SK-N-DZ (cell line): ENCODE data around the gene MED1. TPM values are rescaled to one million over a fixed set of nuclear protein-coding genes. Genes with fewer than 3 reads are reported as not detected.
A peak's percentile ranks its signal among the peaks of the same experiment; 100 is the strongest.
"Not testable (repeated sequence)": the region's sequence is repeated elsewhere in the genome, so short reads cannot be mapped to it uniquely, and the experiment has no call there.

Source experiments
- DNase-seq: peaks from one replicate; pipeline ENCODE4 v3.0.0-alpha.2; 2015; ENCODE audit warnings: low spot score
- polyA plus RNA-seq, 2 experiments: library from polyadenylated mRNA; depleted of rRNA; stranded (reverse); fragments of >200 nt; gene quantifications; 2 replicates each; pipeline ENCODE4 v1.2.3, GENCODE V29; 2014

Gene MED1, protein sequence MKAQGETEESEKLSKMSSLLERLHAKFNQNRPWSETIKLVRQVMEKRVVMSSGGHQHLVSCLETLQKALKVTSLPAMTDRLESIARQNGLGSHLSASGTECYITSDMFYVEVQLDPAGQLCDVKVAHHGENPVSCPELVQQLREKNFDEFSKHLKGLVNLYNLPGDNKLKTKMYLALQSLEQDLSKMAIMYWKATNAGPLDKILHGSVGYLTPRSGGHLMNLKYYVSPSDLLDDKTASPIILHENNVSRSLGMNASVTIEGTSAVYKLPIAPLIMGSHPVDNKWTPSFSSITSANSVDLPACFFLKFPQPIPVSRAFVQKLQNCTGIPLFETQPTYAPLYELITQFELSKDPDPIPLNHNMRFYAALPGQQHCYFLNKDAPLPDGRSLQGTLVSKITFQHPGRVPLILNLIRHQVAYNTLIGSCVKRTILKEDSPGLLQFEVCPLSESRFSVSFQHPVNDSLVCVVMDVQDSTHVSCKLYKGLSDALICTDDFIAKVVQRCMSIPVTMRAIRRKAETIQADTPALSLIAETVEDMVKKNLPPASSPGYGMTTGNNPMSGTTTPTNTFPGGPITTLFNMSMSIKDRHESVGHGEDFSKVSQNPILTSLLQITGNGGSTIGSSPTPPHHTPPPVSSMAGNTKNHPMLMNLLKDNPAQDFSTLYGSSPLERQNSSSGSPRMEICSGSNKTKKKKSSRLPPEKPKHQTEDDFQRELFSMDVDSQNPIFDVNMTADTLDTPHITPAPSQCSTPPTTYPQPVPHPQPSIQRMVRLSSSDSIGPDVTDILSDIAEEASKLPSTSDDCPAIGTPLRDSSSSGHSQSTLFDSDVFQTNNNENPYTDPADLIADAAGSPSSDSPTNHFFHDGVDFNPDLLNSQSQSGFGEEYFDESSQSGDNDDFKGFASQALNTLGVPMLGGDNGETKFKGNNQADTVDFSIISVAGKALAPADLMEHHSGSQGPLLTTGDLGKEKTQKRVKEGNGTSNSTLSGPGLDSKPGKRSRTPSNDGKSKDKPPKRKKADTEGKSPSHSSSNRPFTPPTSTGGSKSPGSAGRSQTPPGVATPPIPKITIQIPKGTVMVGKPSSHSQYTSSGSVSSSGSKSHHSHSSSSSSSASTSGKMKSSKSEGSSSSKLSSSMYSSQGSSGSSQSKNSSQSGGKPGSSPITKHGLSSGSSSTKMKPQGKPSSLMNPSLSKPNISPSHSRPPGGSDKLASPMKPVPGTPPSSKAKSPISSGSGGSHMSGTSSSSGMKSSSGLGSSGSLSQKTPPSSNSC (N-terminal part only)
- polyA plus RNA-seq (2014; cell fraction: cytosol; rRNA removed), result 16.0 and 21.8 TPM in 2 replicates
- 12.0 and 18.4 TPM in 2 replicates for polyA plus RNA-seq (2014; cell fraction: nucleus; rRNA removed)

DNA sequence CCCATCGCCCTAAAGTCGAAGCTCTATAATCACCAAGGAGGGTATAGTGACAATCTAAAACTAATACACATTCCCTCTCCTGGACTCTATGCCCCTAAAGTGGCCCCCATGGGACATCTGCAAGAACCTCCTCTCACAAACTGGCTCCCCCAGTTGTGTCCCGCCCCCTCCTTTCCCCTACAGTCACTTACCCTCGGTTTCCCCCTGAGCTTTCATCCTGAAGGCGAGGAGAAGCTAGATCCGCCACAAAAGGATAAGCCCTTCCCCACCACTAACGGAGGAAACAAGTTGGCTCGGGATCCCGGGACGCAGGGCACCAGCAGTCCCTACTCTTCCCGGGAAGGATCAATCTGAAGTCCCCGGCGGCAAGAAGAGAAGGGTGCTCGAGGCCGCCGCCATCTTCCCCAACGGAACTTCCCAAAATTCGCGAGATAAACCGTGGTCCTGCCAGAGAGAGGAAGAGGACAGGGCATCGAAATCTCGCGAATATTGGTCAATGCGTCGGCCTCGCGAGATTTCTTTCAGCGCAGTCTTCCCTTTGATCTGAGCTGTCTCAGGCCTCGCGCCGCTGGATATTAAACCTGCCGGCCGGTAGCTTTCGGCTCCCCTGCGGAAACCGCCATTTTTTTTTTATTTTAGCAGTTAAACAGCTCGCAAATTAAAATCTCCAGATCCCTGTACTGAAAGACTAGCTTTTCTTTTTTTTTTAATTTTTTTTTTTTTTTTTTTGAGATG is at the start of gene MED1:
MED1 (minus strand) TSS at position 417 of the 735 bp plus-strand sequence; CDS start at position 216, 201 bp downstream.
- DNase-seq, result peak; percentile 99

DNA sequence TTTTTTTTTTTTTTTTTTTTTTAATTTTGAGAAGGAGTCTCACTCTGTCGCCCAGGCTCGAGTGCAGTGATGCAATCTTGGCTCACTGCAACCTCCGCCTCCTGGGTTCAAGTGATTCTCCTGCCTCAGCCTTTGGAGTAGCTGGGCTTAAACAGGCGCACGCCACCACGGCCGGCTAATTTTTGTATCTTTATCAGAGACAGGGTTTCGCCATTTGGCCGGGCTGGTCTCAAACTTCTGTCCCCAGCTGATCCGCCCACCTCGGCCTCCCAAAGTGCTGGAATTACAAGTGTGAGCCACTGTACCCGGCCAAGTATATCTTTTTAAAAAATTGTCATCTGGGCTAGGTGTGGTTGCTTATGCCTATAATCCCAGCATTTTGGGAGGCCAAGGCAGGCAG is 45.9 kb upstream of the MED1 start:
- not testable (repeated sequence) for DNase-seq

DNA sequence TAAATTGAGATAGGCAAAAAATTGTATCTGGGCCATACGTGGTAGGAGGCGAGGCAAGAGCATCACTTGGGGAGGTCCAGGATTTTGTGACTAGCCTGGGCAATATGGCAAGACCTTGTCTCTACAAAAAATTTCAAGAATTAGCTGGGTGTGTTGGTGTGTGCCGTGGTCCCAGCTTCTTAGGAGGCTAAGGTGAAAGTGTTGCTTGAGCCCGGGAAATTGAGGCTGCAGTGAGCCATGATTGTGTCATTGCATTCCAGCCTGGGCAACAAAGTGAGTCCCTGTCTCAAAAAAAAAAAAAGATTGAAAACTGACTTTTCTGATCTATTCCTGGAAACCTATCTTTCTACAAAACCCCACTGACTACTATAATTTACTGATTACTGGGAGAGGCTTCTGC is 36.9 kb upstream of the MED1 start:
- DNase-seq, result no peak

DNA sequence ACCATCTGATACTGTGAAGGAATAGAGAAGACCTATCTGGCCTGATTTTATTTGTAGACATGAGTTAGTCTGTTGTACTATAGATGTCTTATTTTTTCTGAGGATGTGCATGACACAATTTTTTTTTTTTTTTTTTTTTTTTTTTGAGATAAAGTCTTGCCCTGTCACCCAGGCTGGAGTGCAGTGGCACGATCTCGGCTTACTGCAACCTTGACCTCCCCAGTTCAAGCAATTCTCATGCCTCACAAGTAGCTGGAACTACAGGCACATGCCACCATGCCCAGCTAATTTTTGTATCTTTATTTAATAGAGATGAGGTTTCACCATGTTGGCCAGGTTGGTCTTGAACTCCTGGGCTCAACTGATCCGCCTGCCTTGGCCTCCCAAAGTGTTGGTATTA is 36.4 kb upstream of the MED1 start:
- not testable (repeated sequence) for DNase-seq

DNA sequence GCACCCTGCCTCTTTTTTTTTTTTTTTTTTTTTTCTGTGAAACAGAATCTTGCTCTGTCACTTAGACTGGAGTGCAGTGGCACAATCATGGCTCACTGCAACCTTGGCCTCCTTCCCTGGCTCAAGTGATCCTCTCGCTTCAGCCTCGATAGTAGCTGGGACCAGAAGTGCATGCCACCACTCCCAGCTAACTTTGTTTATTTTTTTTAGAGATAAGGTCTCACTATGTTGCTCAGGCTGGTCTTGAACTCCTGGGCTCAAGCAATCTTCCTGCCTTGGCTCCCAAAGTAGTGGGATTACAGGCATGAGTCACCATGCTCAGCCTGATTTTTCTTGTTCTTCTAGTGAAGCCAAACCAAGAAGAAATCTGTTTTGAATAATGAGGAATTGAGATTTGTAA is 35.2 kb upstream of the MED1 start:
- no peak for DNase-seq

DNA sequence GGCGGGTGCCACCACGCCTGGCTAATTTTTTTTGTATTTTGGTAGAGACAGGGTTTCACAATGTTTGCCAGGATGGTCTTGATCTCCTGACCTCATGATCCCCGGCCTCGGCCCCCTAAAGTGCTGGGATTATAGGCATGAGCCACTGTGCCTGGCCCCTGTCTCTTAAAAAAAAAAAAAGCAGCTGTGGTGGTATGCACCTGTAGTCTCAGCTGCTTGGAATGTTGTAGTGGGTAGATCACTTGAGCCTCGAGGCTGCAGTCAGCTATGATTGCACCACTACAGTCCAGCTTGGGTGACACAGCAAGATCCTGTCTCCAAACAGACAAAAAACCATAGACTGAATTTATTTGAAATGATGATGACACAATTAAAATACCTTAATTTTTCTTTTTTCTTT is 34.5 kb upstream of the MED1 start:
- no peak for DNase-seq

DNA sequence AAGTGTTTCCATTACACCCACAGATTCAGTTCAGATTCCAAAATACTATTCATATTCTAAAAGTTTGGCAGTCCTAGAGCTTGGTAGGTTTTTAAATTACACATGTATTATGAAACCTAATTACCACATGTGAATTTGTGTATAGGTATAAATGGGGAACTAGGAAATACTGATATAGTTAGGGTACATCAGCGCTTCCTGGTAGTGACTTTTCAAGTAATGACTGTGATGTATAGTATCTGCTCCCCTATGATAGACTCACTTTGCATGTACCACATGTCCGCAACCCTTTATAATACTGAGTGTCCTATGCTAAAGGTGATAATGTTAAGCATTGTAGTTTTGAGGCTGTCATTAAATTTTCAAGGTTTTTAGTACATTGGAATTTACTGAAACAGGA is 33.1 kb upstream of the MED1 start:
- DNase-seq, result no peak

DNA sequence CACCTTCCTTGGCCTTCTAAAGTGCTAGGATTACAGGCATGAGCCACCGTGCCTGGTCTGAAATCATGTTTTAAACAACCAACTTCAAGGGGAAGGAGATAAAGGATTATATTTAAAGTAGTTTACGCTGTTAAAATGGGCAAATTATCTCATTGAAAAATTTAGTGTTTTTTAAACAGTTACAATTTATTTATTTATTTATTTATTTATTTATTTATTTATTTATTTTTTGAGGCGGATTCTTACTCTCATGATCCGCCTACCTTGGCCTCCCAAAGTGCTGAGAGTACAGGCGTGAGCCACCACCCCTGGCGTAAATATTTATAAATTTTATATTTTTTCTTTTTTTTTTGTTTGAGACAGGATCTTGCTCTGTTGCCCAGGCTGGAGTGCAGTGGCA is 32.4 kb upstream of the MED1 start:
- no peak for DNase-seq

DNA sequence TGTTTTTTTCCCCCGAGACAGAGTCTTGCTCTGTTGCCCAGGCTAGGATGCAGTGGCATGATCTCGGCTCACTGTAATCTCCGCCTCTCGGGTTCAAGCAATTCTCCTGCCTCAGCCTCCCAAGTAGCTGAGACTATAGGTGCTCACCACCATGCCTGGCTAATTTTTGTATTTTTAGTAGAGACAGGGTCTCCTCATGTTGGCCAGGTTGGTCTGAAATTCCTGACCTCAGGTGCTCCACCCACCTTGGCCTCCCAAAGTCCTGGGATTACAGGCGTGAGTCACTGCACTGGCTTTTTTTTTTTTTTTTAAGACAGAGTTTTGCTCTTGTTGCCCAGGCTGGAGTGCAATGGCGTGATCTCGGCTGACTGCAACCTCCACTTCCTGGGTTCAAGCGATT is 28.6 kb upstream of the MED1 start:
- not testable (repeated sequence) for DNase-seq

DNA sequence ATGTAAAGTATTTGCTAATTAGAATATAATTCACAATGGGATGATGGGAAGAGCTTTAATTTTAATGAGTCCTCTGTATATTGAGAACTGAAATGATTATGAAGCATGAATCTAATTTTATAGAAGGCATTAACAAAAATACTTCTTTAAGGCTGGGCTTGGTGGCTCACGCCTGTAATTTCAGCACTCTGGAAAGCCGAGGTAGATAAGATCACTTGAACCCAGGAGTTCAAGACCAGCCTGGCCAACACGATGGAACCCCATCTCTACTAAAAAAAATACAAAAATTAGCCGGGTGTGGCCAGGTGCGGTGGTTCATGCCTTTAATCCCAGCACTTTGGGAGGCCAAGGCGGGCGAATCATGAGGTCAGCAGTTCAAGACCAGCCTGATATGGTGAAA is 22.2 kb upstream of the MED1 start:
- no peak for DNase-seq

DNA sequence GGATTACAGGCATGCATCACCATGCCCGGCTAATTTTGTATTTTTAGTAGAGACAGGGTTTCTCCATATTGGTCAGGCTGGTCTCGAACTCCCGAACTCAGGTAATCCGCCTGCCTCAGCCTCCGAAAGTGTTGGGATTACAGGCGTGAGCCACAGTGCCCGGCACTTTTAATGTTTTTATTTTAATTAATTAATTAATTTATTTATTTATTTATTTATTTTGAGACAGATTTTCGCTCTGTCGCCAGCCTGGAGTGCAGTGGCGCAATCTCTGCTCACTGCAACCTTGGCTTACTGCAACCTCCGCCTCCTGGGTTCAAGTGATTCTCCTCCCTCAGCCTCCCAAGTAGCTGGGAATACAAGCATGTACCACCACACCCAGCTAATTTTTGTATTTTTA is 17.5 kb upstream of the MED1 start:
- not testable (repeated sequence) for DNase-seq

DNA sequence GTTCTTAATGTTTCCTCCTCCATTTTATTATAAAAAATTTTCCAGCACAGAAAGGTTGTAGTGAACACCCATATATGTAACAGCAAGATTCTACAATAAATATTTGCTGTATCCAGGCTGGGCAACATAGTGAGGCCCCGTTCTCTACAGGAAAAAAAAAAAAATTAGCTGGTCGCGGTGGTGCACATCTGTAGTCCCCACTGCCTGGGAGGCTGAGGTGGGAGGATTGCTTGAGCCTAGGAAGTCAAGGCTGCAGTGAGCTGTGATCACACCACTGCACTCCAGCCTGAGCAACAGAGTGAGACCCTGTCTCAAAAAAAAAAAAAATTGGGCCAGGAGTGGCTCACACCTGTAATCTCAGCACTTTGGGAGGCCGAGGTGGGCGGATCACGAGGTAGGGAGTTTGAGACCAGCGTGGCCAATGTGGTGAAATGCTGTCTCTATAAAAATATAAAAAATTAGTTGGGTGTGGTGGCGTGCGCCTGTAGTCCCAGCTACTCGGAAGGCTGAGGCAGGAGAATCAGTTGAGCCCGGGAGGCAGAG is 13.6 kb upstream of the MED1 start:
- not testable (repeated sequence) for DNase-seq

DNA sequence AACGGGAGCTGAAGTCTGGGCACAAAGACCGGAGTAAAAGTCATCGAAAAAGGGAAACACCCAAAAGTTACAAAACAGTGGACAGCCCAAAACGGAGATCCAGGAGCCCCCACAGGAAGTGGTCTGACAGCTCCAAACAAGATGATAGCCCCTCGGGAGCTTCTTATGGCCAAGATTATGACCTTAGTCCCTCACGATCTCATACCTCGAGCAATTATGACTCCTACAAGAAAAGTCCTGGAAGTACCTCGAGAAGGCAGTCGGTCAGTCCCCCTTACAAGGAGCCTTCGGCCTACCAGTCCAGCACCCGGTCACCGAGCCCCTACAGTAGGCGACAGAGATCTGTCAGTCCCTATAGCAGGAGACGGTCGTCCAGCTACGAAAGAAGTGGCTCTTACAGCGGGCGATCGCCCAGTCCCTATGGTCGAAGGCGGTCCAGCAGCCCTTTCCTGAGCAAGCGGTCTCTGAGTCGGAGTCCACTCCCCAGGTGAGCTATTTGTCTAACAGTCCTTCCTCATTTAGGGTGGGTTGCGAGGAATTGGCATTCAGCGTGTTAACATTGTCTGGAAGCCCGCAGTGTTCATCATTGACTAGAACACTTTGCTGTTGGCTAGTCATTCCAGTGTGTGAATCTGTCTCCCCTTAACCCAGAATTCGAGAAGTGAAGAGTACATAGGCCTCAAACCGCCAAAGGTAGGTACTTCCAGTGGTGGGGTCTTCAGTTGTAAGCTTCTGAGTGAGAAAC is 11.7 kb upstream of the MED1 start:
- DNase-seq, result no peak

DNA sequence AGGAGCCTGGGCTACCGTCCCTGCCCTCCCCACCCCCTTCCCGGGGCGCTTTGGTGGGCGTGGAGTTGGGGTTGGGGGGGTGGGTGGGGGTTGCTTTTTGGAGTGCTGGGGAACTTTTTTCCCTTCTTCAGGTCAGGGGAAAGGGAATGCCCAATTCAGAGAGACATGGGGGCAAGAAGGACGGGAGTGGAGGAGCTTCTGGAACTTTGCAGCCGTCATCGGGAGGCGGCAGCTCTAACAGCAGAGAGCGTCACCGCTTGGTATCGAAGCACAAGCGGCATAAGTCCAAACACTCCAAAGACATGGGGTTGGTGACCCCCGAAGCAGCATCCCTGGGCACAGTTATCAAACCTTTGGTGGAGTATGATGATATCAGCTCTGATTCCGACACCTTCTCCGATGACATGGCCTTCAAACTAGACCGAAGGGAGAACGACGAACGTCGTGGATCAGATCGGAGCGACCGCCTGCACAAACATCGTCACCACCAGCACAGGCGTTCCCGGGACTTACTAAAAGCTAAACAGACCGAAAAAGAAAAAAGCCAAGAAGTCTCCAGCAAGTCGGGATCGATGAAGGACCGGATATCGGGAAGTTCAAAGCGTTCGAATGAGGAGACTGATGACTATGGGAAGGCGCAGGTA is 11.0 kb upstream of the MED1 start:
- peak; percentile 23 for DNase-seq

DNA sequence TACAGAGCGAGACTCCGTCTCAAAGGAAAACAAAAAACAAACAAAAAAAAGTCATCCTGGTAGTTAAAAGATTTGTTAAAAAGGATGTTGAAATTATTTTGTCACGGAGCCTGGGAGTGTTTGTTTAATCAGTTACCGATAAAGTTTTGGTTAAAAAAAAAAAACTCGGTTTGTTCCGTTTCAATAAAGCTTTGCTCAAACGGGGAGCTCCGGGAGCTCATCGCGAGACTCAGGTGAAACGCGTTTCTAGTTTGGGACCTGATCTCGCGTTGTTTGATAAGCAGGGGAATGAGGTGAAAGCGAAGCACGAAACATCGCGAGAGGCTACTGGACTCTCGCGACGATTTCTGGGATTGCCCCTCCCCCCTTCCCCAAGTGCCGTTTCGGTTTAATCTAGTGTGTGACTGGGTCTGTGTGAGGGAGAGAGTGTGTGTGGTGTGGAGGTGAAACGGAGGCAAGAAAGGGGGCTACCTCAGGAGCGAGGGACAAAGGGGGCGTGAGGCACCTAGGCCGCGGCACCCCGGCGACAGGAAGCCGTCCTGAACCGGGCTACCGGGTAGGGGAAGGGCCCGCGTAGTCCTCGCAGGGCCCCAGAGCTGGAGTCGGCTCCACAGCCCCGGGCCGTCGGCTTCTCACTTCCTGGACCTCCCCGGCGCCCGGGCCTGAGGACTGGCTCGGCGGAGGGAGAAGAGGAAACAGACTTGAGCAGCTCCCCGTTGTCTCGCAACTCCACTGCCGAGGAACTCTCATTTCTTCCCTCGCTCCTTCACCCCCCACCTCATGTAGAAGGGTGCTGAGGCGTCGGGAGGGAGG is 10.3 kb upstream of the MED1 start, which contains the start of gene CDK12:
CDK12 (plus strand) TSS at position 374 of the 813 bp plus-strand sequence. CDS start 586 bp downstream, outside the sequence.
- DNase-seq, result peak; percentile 100

DNA sequence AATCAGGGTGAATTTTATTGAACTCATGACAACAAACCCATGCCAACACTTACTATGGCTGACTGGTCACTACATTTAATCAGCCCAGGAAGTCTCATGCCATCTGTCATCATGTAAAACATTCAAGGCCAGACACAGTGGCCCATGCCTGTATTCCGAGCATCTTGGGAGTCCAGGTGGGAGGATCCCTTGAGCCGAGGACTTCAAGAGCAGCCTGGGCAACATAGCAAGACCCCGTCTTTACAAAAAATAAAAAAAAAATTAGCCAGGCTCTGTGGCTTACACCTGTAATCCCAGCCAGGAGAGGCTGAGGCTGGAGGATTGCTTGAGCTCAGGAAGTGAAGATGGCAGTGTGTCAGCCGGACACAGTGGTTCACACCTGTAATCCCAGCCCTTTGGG is 4.9 kb upstream of the MED1 start:
- DNase-seq, result no peak

DNA sequence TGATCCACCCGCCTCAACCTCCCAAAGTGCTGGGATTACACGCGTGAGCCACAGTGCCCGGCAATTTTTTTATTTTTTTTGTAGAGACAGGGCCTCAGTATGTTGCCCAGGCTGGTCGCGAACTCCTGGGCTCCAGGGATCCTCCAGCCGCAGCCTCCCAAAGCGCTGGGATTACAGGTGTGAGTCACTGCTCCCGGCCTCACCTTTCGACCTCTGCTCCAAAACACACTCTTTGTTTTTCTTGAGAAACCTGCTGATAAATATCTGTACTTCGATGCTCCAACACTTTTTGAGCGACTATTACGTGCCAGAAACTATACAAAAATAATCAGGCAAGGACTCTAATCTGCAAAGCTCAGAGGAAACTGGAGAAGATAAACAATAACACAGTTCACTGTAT is 1.0 kb downstream of the MED1 start:
- no peak for DNase-seq

DNA sequence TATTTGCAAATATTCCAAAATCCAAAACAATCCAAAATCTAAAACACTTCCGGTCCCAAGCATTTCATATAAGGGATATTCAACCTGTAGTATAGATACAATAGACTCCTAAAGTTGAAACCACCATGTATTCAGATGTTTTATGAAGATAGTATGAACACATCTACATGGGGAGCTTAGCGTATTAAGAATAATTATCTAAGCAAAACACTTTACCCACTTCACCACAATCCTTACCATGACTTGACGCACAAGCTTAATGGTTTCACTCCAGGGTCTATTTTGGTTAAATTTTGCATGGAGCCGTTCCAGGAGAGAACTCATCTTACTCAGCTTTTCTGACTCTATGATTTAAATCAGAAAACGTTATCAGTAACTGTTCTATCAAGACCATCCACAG is 3.5 kb downstream of the MED1 start:
- no peak for DNase-seq
